Fibroblast of the conjunctiva (primary cell): ENCODE data around the gene NEGR1.

Experiments
- DNase-seq: peaks from one replicate; pipeline ENCODE4 v3.0.0-alpha.2; 2010; ENCODE audit warnings: low read depth

The NEGR1 gene

DNA sequence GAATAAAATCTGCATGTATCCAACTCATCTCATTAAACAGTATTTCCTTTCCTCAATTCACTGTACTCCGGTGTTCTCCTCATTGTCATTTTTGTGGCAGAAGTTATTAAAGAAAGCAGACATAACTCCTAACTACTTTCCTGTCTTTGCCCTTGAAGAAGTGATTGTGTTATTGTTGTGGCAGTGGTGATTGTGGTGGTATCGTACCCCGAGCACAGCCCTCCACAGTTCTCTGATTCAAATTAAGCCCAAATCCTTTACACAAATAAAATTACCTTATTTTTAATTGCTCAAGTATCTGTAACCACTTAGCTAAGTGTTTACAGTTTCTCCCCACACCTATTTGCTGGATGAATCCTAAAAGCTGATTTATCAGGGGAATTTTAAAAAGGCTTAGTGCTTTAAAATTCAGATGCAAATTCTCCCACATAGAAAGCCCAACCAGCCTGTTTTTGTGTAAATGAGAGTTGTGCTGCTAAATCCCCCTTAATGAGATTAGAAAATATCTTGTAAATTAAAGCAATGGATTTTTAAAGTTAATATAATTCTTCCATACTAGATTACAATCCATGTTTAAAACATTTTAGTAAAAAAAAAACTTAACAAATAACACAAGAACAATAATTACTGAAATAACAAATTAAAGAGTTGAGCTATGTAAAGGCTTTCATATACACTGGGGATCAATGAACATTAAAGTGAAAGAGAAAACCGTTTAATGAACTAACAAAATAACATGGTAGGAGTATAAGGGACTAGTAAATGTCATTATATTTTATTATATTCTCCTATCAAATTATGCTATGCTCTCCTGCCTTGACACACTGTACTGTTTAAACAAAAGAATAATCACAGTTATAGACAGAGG, 259.0 kb downstream of the NEGR1 start:
- no peak for DNase-seq

DNA sequence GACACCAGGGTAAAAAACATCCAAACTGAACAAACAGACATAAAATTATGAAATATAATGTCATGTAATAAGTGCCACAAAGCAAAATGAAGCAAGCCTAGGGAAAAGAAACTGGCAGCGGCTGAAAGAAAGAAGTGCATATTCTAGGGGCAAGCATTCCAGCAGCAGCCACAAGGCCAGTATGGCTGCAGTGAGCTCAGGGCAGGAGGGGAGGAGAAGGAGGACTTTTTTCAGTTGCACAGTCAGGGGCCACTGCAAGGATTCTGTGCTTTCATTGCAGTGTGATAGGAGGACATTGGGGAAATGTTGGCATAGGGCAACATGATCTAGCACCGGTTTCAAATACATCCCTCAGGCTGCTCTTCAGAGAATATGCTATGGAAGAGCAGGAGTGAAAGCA, 263.8 kb downstream of the NEGR1 start:
- no peak for DNase-seq

DNA sequence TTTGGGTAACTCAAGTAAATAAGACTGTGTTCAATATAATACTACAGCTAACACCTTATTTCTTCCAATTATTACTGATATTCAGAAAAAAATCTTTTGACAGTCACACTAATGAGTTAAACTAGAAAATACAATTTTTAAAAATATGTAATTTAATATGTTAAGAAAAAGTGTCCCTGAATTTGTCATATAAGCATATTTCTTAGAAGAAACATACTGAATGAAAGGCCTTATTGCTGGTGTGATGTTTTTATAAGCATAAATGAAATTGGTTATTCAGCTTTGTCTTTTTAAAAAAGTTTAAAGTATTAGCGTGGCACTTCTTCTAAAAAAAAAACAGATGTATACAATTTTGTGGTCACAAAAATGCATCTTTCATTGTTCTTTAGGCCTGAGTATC, 267.3 kb downstream of the NEGR1 start:
- DNase-seq, result no peak

- DNase-seq, result no peak
Observed at GRCh38 chr1:72013161-72013560, 269.2 kb downstream of the NEGR1 start.

- no peak for DNase-seq
Observed at GRCh38 chr1:72011721-72012120, 270.6 kb downstream of the NEGR1 start.

DNA sequence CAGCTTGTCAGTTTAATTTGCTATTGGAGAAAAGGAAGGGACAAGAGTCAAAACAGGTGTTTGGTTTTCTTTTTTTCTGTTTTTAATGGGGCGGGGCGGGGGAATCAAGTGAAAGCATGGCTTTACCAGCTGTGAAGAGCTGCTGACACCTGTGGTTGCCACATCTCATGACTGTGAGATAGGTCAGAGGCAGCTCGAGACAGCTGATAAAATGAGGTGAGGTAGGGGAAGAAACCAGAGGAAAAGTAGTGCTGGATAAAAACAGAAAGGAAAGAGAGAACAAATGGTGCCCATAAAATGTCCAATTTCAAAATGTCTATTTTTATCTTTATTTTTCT, 272.3 kb downstream of the NEGR1 start:
- no peak for DNase-seq

GRCh38 chr1:72009173-72010093, 272.9 kb downstream of the NEGR1 start:
- no peak for DNase-seq

GRCh38 chr1:72007312-72007711, 275.0 kb downstream of the NEGR1 start:
- no peak for DNase-seq

DNA sequence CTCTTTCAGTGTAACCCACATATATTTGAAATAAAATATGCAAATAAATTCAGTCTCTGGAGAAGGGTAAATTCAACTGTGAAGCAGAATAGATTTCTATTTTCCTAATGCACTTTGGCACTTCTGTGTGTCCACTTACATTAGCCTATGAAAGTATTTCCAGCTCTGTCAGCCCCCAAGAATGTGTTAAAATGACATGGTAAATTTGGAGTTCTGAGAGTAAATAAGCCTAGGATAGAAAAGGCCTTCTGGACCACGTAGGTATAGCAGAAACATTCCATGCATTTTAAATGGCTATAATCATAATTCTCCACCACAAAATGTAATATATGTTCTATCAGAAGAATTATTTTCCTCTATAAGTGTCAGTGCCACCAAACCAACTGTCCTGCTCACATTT, 276.2 kb downstream of the NEGR1 start:
- DNase-seq, result no peak

DNA sequence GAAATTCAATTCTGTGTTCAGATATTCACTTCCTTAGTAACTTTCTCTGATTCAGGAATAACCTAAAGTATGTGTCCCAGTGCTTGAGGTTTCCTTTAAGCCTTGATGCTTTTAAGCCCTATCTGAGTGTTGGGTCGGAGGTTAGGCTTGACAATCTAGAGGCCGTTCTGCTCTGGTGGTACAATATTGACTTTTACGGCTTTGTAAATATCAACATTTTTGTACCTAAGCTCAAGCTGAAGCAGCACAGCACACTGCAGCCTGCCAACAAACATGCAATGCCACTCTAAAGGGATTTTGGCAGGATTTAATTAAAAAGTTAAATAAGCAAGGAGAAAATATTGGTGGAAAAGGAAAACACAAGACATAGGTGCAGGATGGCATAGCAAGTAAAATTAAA, 279.2 kb downstream of the NEGR1 start:
- no peak for DNase-seq

GRCh38 chr1:72000809-72001208, 281.5 kb downstream of the NEGR1 start:
- no peak for DNase-seq

DNA sequence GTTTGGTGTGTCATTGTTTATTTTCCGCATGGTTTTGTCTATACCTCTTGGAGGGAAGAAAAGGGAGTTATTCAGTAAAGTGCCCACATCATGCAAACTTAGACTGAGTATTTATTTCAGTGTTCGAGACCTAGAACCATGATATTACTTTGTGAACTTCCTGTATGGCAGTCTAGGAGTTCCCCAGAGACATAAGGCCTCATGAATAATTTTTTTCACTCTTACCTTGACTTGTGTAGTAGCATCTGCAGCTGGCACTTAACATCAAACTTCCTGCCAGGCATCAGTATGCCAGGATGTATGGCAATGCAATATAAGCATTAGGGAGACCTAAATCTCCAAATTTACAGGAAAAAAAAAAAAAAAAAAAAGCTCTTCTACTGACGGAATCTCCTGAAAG, 287.7 kb downstream of the NEGR1 start:
- no peak for DNase-seq

DNA sequence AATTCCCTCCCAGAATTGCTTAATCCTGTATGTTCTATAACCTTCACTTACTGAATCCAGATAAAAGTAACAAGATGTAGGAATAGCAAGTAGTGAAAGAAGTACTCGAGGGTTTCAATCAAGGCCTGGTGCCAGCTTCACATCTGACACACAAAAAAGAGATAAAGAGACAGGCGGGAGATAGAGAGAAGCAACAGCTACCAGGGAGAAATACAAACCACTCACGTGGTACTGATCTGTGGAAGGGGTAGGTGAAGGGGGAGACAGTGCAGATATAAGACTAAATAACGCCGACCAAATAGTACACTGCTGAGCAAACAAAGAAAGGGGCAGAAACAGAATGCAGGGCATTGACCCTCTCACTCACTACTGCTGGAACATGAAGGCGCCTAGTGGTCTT, 295.2 kb downstream of the NEGR1 start:
- DNase-seq, result no peak

DNA sequence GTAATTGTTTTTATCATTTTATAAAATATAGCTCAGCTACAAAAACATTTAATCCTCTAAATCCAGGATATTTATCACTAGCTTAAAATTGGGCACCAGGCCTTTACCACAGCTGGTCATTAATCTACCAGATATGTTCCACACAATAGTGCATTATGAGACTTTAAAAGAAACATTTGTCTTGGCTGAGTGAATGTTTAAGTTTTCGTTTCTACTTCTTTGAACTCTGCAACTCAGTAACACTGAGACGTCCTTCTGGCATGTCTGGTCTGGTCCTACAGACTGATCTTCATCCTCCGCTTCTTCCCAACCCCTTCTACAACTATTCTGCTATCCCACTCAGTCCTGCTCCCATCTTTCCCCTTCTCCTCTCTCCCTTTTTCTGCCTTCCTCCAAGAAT, 296.2 kb downstream of the NEGR1 start:
- DNase-seq, result no peak

DNA sequence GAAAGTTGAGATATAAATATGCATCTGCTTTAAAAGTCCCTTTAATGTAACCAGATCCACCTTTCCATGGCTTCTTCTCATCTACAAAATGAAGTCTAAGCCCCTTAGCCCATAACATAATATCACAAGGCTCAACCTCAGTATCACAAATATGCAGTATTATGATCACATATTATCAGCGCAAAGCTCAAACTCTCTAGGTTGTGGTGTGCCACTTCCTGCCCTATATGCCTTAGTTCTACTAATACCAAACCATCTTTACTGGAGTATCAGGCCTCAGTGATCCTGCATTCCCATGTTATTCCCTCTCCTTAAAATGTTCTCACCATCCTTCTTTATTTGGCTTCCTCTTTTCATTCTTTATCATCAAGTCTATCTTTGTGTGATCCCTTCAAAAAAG, 301.8 kb downstream of the NEGR1 start:
- DNase-seq, result no peak

DNA sequence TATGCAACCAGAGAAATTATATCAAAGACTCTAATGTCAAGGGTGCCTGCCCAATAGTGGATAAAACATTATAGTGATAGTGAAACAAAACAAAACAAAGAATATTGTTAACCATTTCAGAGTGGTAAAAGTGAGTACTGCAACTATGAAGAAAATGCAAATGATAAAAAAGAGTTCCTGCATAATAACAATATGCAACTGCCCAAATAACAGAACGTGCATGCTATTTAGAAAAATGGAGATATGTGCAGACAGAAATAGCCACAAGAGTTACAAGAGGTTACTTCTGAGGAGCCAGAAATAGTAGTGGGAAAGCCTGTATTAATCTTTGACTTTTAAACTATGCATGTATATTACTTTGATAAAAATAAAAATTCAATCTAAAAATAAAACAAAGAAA, 302.5 kb downstream of the NEGR1 start:
- no peak for DNase-seq

- DNase-seq, result no peak
Observed at GRCh38 chr1:71967670-71968069, 314.7 kb downstream of the NEGR1 start.

- no peak for DNase-seq
Observed at GRCh38 chr1:71964188-71964587, 318.2 kb downstream of the NEGR1 start.

- no peak for DNase-seq
Observed at GRCh38 chr1:71956613-71957285, 325.6 kb downstream of the NEGR1 start.

- no peak for DNase-seq
Observed at GRCh38 chr1:71950579-71950978, 331.8 kb downstream of the NEGR1 start.

- DNase-seq, result no peak
Observed at GRCh38 chr1:71949681-71950080, 332.7 kb downstream of the NEGR1 start.

GRCh38 chr1:71948561-71948960, 333.8 kb downstream of the NEGR1 start:
- DNase-seq, result no peak

- DNase-seq, result no peak
Observed at GRCh38 chr1:71944006-71944405, 338.3 kb downstream of the NEGR1 start.
